ENCODE data around the gene FBXL4.

FBXL4 gene

GRCh38 chr6:98828941-98829411 lies 118.8 kb downstream of the FBXL4 start:
- TF ChIP-seq SIN3A (IDR thresholded peaks at IDR 0.05; ENCODE audit: borderline replicate concordance, insufficient read depth, low read length): no peak
- TF ChIP-seq FOXP2 (optimal IDR thresholded peaks at IDR 0.05; ENCODE audit: borderline replicate concordance, extremely low read depth, extremely low read length, insufficient read depth): no peak

DNA sequence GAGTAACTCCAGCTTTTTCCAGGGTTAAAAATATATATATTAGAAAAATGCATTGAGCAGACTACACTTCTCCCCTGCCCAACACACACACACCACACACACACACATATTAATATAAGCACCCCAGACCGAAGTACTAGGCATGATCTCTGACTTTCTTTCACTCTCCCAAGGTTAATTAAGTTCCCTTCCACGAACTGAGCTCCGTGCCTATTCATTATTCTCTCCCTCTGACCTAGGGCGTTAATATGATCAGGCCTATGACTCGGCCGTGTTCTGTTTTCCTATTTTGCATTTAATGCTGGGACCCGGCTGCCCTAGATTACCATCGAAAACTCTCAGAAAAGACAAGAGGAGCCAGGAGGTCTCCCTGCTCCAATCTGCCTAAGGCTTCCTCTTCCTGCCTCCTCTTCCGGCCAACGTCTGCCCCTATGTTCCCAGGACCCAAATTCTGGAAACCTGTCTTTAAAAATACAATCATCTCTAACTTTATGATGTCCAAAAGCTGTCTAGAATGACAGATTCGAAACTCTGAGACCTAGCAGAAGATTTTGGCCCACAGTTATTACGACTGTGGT lies 119.4 kb downstream of the FBXL4 start:
- TF ChIP-seq FOXP2 (optimal IDR thresholded peaks at IDR 0.05; ENCODE audit: borderline replicate concordance, extremely low read depth, extremely low read length, insufficient read depth) (no peak), REST (IDR thresholded peaks at IDR 0.05; ENCODE audit: insufficient read depth in 1 of 2, low read depth in 2 of 2, low read length in 2 of 2) (no peak), SIN3A (IDR thresholded peaks at IDR 0.05; ENCODE audit: borderline replicate concordance, insufficient read depth, low read length) (no peak)

DNA sequence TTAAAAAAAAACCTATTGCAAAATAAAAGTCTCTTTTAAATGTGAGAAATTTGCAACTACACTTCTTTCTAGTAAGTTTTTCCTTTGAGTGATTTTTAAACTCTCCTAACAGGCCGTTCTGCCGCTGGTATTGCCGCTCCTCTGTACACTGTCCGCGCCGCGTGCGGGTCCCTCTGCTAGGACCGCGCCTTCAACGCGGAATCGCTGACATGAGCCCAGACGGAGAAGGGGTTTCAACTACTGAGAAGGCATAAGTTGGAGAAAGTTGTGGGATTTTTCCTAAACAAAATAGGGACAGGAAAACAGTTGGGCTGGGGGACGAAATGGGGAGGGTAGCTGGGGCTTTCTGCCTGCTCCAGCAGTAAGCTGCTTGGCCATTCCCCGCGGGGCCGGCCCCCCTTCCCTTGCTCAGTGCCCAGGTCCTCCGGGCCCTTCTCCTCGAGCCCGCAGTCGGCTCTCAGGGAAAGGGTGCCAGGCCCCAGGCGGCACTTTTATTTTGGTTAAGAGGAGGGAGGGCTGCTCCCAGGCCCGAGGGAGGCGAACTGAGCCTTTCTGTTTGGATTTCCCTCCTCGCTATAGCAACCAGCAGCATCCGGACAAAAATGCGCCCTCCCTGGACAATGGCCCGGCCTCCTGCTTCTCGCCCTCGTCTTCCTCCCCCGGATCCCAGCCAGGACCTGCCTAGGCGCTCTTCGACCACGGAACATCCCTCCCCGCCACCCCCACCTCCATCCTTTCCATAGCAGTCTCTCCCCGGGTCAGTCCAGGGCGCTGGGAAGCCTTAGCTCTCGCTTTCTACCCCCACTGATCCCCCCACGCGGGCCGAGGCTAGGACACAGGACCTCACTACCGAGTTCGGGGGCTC lies 120.2 kb downstream of the FBXL4 start:
- no peak for TF ChIP-seq TAF1 (IDR thresholded peaks at IDR 0.05; ENCODE audit: borderline replicate concordance, insufficient read depth, low read length)
- TF ChIP-seq POLR2AphosphoS5 (IDR thresholded peaks at IDR 0.05; ENCODE audit: low read depth, low read length): no peak
- TF ChIP-seq REST (IDR thresholded peaks at IDR 0.05; ENCODE audit: insufficient read depth in 1 of 2, low read depth in 2 of 2, low read length in 2 of 2): no peak
- no peak for TF ChIP-seq SIN3A (IDR thresholded peaks at IDR 0.05; ENCODE audit: borderline replicate concordance, insufficient read depth, low read length)
- TF ChIP-seq FOXP2 (optimal IDR thresholded peaks at IDR 0.05; ENCODE audit: borderline replicate concordance, extremely low read depth, extremely low read length, insufficient read depth): no peak

DNA sequence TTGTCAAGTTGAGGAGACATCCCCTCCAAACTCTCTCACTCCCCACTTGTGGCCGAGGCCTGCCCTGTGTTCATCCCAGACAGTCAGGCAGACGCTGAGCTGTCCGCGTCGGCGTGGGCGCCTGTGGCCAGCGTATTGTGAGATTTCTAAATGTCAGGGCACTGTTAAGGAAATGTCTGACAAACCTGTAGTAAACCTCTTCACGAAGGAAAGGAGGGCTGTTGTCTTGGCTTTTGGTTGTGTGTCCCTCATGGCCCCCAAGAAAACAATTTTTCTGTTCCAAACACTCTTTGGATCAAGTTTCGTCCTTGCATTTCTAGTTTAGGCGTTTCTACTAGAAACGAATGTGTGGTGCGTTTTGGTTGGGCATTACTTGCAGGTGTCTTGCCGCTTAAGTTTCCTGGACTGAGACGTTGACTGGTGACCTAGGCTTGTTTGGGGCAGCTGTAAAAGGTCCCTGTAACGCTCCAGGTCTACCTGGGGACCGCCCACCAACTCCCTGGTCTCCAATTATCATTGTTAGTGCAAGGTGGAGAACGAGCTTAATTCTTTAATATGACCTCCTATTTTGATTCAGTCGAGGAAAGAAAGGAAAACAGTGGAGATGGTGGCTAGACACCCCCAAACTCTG lies 122.0 kb downstream of the FBXL4 start:
- TF ChIP-seq FOXP2 (optimal IDR thresholded peaks at IDR 0.05; ENCODE audit: borderline replicate concordance, extremely low read depth, extremely low read length, insufficient read depth) (no peak), POLR2AphosphoS5 (IDR thresholded peaks at IDR 0.05; ENCODE audit: low read depth, low read length) (no peak), TAF1 (IDR thresholded peaks at IDR 0.05; ENCODE audit: borderline replicate concordance, insufficient read depth, low read length) (no peak), REST (IDR thresholded peaks at IDR 0.05; ENCODE audit: insufficient read depth in 1 of 2, low read depth in 2 of 2, low read length in 2 of 2) (no peak)

DNA sequence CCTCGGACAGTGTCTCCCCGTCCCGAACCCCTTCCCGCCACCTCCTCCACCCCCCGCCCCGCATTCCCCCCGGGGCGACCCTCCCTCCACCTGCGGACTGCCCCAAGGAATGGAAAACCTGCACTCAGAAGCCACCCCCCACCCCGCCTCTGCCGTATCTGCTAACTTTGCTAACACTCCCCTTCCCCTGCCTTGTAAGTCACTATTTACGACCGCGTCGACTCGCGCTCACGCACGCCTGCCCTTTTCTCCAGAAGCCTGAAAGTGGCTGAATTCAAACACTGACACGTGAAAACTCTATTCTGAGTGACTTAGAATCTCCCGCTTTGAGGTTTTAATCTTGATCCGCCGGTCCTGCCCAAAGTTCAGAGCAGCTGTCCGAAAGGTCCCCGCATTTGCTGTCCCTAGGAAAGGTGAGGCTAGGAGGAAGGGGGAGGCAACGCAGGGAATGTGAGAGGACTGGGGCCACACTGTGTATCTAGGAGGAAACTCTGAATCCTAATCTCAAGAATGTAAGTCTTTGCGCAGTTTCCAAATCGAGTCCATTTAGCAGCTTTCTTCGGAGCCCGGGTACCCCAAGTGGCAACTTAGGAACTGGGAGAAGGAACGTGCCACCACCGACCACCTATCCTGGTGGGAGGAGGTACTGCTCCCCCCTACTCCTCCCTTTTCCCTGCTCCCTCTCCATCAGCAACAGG lies 122.7 kb downstream of the FBXL4 start:
- TF ChIP-seq POLR2AphosphoS5 (IDR thresholded peaks at IDR 0.05; ENCODE audit: low read depth, low read length): no peak
- no peak for TF ChIP-seq TAF1 (IDR thresholded peaks at IDR 0.05; ENCODE audit: borderline replicate concordance, insufficient read depth, low read length)
- no peak for TF ChIP-seq FOXP2 (optimal IDR thresholded peaks at IDR 0.05; ENCODE audit: borderline replicate concordance, extremely low read depth, extremely low read length, insufficient read depth)
- no peak for TF ChIP-seq REST (IDR thresholded peaks at IDR 0.05; ENCODE audit: insufficient read depth in 1 of 2, low read depth in 2 of 2, low read length in 2 of 2)
- no peak for TF ChIP-seq SIN3A (IDR thresholded peaks at IDR 0.05; ENCODE audit: borderline replicate concordance, insufficient read depth, low read length)

Measured in PFSK-1 (cell line).